ENCODE data around the gene TOP3B.
"Not testable (repeated sequence)": the region's sequence is repeated elsewhere in the genome, so short reads cannot be mapped to it uniquely, and the experiment has no call there.

Gene TOP3B

DNA sequence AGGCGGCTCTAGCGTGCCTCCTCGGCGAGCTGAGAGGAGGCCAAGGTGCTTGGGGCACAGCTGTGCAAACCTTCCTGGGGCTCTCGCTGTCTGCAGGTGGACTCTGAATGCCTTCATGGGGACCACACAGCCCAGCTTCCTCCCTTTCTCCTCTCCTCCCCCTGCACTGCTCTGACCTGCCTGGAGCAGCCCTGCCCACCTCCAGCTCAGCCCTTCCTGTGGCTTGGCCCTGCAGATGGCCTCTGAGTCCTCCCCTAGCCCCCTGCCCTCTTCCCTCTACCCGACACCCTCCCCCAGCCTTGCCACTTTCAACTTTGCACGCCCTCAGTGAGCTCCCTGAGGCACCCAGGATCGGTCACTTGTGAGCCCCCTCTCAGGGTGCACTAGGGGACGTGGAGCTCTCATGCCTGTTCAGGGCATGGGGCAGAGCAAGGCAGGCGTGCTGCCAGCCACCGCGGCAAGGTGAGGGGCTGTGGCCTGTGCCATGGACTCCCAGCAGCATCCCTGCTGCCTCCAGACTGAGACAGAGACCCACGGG lies 61.3 kb downstream of the TOP3B start:
- no peak for DNase-seq

DNA sequence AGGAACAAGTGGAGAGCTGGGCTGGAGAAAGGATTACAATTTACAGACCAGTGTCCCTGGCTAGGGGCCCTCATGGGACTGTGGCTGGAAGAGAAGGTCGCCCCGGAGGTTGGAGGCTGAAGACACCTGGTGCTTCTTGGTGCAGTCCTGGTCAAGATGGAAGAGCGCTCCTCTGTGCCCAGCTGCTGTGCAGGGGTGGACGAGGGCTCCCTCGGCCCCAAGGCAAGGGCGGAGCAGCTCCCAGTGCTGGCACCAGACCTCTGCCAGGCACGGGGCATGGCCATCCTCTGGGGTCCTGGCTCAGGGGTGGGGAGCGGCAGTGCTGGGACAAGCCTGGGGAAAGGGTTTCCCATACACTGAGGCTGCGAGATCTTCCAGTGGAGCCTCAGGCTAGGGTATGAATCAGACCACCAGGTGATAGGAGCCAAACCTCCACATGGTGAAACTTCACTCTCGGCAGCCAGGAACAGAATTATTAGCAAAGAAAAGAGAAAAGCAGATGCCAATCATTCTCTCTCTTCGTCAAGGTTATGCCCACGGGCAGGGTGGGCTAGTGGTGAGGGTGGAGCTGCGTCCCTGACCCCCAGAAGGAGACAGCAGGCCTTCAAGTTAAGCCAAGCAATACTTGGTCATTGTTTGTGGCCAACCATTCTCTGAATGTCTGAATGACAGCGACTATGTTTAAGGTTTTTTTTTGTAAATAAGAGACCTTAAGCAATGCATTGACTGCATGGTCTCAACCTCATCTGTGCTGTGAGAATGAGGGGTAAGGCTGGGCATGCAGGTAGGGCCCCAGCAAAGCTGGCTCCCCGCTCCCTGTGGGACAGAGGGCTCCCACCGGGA lies 62.0 kb downstream of the TOP3B start:
- no peak for DNase-seq

DNA sequence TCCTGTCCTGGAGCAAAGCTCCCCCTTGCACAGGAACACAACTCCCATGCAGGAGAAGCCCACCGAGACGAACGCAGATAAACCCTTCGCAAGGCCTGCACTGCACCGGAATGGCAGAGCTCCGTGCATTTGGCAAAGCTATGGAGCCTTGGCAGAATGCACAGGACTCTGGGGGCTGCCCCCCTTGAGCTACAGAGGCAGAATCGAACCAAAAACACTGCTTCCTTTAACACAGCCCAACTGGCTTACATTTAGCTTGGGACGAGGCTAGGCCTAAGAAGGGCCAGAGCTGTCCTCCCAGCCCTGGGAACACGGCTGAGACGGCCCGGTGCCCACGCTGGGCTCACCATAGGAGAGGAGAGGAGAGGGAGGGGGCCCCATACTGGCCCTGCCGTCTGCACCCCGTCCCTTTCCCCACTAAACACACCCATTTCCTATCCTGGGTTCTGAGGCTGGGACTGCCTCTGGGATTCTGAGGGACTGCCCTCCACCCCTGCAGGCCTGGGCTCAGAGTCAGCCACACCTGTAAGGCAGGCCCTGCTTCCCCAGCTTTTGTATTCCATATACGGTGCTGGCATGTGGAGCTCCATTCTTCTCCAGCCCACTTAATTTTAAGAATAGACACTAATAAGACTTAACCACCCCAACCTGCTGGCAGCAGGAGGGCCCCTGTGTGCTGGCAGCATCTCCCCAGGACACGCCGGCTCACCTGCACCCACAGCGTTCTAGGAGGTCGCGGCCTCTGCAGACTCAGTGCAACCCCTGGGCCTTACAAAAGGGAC lies 62.9 kb downstream of the TOP3B start:
- no peak for DNase-seq

DNA sequence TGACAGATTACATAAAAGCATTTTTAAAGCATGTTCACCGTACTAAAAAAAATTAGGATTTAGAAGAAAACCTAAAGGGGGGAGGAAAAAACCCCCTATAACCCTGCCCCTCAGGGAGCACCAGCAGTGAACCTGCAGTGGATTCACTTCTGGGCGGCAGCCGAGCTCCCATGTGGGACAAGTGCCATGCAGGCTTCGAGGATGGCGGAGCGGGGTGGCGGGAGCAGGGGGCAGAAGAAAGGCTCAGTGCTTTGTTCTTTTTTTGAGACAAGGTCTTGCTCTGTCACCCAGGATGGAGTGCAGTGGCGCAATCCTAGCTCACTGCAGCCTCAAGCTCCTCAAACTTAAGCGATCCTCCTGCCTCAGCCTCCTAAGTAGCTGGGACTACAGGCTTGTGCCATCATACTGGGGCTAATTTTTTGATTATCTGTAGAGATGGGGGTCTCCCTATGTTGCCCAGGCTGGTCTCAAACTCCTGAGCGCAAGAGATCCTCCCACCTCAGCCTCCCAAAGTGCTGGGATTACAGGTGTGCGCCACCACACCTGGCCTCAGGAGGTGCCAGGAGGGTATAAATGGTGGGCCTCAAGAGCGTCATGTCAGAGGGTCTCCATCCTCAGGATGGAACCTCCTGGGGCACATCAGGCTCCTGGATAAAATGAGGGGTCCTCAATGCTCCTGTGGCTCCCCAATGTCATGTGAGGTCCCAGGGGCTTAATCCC lies 64.0 kb downstream of the TOP3B start:
- DNase-seq, result no peak

DNA sequence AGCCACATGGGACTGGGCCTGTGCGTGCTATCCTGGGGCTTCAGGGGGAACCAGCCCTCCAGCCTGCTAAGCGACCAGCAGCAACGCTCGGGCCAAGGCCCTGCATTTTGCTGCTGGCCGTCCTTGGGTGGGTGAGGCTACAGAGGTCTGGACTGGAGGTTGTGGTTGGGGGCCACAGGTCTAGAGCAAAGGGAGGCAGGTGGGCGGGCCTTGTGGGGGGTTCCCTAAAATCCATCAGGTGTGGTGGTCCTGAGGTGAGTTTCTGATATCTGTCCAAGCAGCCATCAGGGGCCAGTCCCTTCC lies 64.7 kb downstream of the TOP3B start:
- no peak for DNase-seq

DNA sequence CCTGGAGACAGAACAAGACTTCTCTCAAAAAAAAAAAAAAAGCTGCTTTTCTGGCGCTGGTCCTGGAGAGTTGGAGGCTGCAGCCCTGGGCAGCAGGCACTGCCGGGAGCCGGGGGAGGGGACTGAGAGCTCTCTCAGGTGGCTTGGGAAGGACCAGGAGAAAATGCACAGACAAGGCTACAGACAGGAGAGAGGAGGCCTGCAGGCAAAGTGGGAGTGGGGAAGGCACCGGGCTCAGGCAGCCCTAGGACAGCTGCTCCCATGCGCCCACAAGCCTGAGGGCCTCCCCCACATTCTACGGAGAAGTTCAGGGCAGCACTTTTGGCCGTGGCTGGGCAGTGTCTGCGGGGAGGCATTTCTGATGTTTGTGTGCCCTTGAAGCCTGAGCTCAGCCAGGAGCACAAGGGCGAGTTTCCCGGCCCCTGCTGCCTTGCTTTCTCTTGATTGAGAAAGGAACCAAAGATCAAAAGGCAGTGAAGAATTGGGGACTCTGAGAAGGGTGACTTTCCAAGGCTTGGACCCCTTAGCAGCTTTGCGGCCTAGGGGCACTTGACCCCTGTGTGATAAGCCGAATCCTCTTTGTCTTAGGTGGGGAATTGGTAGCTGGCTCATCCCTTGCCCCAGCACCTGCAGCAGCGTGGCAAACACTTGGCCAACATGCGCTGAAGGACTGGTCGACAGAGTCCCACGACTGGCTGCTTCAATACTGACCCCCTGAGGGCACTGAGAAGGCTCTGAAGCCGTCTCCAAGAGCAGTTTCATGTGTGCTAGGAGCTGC lies 65.2 kb downstream of the TOP3B start:
- peak; percentile 24 for DNase-seq

DNA sequence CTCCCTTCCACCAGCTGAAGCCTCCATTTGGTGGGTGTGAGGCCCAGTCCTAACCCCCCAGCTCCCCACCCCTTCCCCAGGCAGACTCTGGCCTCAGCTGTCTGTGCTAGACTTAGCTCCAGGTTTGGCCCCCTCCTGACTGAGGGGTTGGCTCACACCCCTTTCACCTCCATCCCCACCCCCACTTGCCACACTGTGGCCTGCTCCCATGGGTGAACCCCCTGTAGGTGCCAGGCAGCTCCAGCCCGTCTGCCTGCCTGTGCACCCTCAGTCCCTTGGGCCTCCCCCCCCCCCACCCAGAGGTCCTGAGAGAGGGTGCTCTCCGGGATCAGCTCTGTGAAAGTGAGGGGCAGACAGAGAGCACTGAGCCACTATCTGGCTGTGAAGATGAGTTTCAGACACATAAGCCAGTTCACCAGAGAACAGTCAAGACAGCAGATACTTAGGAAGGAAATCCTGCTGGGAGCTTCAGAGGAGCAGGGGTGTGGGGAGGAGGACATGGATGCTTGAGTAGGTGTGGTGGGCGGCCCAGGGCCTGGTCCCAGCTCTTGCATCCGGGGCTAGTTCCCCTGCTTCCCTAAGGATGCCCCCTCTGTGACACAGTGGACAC lies 66.2 kb downstream of the TOP3B start:
- DNase-seq, result no peak

DNA sequence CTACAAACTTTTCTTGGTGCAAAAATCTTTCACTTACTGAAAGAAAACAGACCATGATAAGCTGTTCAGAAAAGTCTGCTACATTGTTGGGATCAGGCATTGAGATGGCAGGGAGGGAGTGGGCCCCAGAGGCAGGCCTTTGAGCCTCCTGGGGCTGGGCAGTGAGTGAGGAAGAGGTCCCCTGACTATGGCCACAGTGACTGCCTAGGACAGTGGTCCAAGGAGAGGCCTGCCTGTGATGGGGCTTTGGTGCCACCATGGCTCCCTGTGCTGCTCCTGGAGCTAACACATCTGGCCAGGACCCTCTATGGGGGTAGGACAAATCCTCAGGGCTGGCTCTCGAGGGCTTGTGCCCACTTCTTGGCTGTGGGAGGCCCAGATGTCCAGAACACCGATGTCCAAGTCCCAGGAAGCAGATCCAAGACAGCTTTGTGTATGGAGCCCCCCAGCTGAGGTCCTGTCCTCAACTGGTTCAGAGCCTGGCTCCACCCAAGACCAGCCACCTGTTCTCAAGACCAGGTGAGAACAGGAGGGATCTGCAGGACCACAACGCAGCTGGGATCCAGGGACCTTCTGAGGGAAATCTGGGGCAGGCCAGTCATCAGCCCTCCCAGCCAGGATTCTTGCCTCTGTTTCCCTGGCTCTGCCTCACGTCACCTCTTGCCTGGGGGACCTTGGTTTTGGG lies 66.8 kb downstream of the TOP3B start:
- no peak for DNase-seq

DNA sequence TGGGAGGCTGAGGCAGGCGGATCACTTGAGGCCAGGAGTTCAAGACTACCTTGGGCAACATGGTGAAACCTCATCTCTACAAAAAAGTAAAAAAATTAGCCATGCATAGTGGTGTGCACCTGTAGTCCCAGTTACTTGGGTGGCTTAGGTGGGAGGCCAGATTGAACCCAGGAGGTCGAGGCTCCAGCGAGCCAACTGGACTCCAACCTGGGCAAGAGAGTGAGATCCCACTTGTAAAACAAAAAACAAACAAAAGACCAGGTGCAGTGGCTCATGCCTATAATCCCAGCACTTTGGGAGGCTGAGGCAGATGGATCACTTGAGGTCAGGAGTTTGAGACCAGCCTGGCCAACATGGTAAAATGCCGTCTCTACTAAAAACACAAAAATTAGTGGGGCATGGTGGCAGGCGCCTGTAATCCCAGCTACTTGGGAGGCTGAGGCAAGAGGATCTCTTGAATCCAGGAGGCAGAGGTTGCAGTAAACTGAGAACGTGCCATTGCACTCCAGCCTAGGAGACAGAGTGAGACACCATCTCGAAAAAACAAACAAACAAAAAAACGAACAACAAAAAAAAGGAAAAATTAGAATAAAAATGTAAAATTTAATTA lies 68.4 kb downstream of the TOP3B start:
- DNase-seq, result not testable (repeated sequence)

DNA sequence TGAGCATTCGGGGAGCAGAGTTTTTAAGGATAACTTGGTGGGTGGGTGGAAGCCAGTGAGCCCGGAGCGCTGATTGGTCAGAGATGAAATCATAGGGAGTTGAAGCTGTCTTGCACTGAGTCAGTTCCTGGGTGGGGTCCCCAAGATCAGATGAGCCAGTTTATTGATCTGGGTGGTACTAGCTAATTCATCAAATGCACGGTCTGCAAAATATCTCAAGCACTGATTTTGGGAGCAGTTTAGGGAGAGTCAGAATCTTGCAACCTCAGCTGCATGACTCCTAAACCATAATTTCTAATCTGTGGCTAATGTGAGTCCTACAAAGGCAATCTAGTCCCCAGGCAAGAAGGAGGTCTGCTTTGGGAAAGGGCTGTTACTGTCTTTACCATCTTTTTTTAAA lies 72.2 kb downstream of the TOP3B start:
- DNase-seq, result not testable (repeated sequence)

DNA sequence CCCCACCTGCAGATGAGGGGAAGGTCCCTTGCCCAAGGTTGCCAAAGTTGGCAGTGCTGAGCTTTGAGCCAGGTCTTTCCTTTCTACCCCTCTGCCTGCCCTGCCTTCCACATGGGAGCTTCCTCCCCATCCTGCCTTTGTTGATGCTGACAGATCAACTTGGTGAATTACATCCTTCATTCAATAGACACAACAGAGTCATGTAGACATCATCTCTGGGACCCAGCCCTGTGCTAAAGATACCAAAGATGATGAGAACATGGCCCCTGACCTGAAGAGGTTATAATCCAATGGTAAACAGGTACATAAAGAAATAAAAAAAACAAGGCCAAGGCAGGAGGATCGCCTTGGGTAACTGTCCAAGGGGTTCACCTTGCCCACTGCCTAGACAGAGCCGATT lies 72.7 kb downstream of the TOP3B start:
- no peak for DNase-seq

DNA sequence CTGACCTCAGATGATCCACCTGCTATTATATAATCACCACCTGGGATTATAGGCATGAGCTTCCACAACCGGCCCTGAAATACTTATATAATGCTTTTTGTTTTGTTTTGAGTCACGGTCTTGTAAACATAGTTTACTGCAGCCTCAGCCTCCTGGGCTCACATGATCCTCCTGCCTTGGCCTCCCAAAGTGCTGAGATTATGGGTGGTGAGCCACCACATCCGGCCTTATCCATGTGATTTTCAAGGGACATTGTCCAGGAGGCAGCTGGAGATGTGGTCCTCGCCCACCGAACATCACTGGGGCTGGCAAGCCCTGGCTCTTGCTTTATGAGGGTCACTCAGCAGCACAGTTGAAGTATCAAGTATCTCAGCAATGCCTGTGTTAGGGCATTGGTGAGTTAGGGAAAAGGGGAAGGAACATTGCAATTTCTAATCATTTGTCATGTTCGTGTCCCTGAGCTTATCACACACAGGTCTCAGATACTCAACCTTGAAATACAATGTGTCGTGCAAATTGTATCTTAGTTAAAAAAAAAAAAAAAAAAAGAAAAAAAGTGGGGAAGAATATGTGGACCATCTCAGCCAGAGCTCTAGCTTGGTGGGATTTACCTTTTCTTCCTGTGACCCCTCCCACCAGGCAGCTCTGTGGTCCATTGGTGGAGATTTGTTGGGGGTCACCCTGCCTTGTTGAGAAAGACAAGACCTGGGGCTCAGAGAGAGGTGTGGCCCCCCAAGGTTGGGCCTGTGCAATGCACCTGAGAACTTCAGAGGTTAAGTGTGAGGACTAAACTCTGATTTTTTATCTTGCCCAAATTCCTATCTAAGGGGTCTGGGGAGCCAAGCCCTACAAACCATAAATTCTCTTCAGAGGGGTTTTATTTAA lies 74.7 kb downstream of the TOP3B start:
- DNase-seq, result no peak
